Left cardiac atrium (tissue), 4 donors: ENCODE data around the gene DENND6A. TPM values are rescaled to one million over a fixed set of nuclear protein-coding genes. Genes with fewer than 3 reads are reported as not detected.
"Not testable (repeated sequence)": the region's sequence is repeated elsewhere in the genome, so short reads cannot be mapped to it uniquely, and the experiment has no call there.

Source experiments
- ATAC-seq, 2 donors: fragments of 200-7000 bp; cut with Tn5 transposase; one replicate each; pipeline ENCODE4 v1.9.1; 2020; ENCODE audit warnings: mild to moderate bottlenecking in 2 of 2, moderate library complexity in 2 of 2
- DNase-seq: peaks from one replicate; pipeline ENCODE4 v3.0.0-alpha.2; 2020
- intact Hi-C, 2 donors: fragments of 100-400 bp; cut with DNase I; formaldehyde crosslinking; loops; one replicate each; pipeline versions ENCODE4 v1.14.1 to v1.15.1; 2022 to 2023
- long read RNA-seq: library from polyadenylated mRNA; unstranded; transcript quantifications from one replicate; pipeline ENCODE4 v2.0.0, GENCODE V29; 2021
- total RNA-seq, 2 donors: library from RNA; stranded (reverse); fragmentation: NEBNext Ultra II Directional; extraction: Animal tissue kit (Norgen Biotek cat#: 25700); gene quantifications; one replicate each; pipeline ENCODE4 v1.2.1, GENCODE V29; 2021
- donor health status: DM: no; HTN: yes; CAD: no.
- donor health status: DM: no; HTN: yes; CAD: no; lungs with severe emphysema.
- donor health status: DM: yes; HTN: yes; CAD: no.
- donor health status: Dilated cardiomyopathy.

The DENND6A gene
- total RNA-seq = 10 to 100 TPM; 14.2 to 17.7 TPM
- long read RNA-seq, partial matches to known transcripts = 1 of 4 reads
- long read RNA-seq, other reads (novel, unspliced or antisense) = 3 of 4 reads

GRCh38 chr3:57692396-57693147 is at the start of gene DENND6A:
Gene DENND6A (minus strand): TSS chr3:57693077. CDS start chr3:57693018, 59 bp downstream.
- ATAC-seq (peak; percentile 97 to 98), DNase-seq (peak; percentile 98)
- intact Hi-C loops = loop anchor here in 1 of 2 donors (1.0 kb wide), 1 partner anchor 64 kb away; the partner anchor contains the start of gene SLMAP

- ATAC-seq (no peak), DNase-seq (no peak)
- intact Hi-C loops = no loop called here
These were observed 47.1 kb upstream of the DENND6A start for GRCh38 chr3:57740027-57740426.

- no peak for DNase-seq
- intact Hi-C loops = no loop called here
These were observed 45.5 kb upstream of the DENND6A start for GRCh38 chr3:57738391-57738790.

GRCh38 chr3:57737840-57738239 is 45.0 kb upstream of the DENND6A start:
- intact Hi-C loops = no loop called here
- no peak for ATAC-seq
- DNase-seq = no peak

More at GRCh38 chr3:57738391-57738790, 45.5 kb upstream of the DENND6A start:
- ATAC-seq = no peak

- ATAC-seq = no peak
- DNase-seq = no peak
- intact Hi-C loops = no loop called here
These were observed 42.5 kb upstream of the DENND6A start for GRCh38 chr3:57735405-57735804.

- intact Hi-C loops = no loop called here
- DNase-seq (no peak), ATAC-seq (no peak)
These were observed 40.9 kb upstream of the DENND6A start for GRCh38 chr3:57733790-57734189.

- DNase-seq (no peak), ATAC-seq (no peak)
- intact Hi-C loops = no loop called here
These were observed 38.4 kb upstream of the DENND6A start for GRCh38 chr3:57731311-57731710.

GRCh38 chr3:57730682-57731081 is 37.8 kb upstream of the DENND6A start:
- ATAC-seq (no peak), DNase-seq (no peak)
- intact Hi-C loops = no loop called here

- ATAC-seq (no peak), DNase-seq (no peak)
- intact Hi-C loops = no loop called here
These were observed 36.6 kb upstream of the DENND6A start for GRCh38 chr3:57729334-57730045.

GRCh38 chr3:57727106-57727505 is 34.2 kb upstream of the DENND6A start:
- DNase-seq (no peak), ATAC-seq (no peak)
- intact Hi-C loops = no loop called here

GRCh38 chr3:57726397-57726796 is 33.5 kb upstream of the DENND6A start:
- no peak for DNase-seq
- intact Hi-C loops = no loop called here
- no peak for ATAC-seq

- ATAC-seq (no peak), DNase-seq (no peak)
- intact Hi-C loops = no loop called here
These were observed 25.2 kb upstream of the DENND6A start for GRCh38 chr3:57718118-57718517.

- intact Hi-C loops = no loop called here
- DNase-seq (no peak), ATAC-seq (no peak)
These were observed 24.5 kb upstream of the DENND6A start for GRCh38 chr3:57717205-57717868.

- intact Hi-C loops = no loop called here
- ATAC-seq = peak in 1 of 2 donors; percentile 47
- DNase-seq = no peak
These were observed 22.8 kb upstream of the DENND6A start for GRCh38 chr3:57715686-57716085.

GRCh38 chr3:57709559-57709958 is 16.7 kb upstream of the DENND6A start:
- DNase-seq (no peak), ATAC-seq (no peak)
- intact Hi-C loops = no loop called here

- no peak for DNase-seq
- intact Hi-C loops = no loop called here
- no peak for ATAC-seq
These were observed 16.2 kb upstream of the DENND6A start for GRCh38 chr3:57709031-57709430.

- intact Hi-C loops = no loop called here
- ATAC-seq (no peak), DNase-seq (no peak)
These were observed 13.6 kb upstream of the DENND6A start for GRCh38 chr3:57706462-57706861.

GRCh38 chr3:57705351-57705750 is 12.5 kb upstream of the DENND6A start:
- intact Hi-C loops, DNase-seq, ATAC-seq: not testable (repeated sequence)

GRCh38 chr3:57701781-57702180 is 8.9 kb upstream of the DENND6A start:
- intact Hi-C loops = no loop called here
- ATAC-seq (no peak), DNase-seq (no peak)

- ATAC-seq = no peak
- intact Hi-C loops = no loop called here
- DNase-seq = no peak
These were observed 7.9 kb upstream of the DENND6A start for GRCh38 chr3:57700737-57701136.
